Kidney epithelial cell (primary cell): Measurements from ENCODE around the gene LINC01488. TPM values are rescaled to one million over a fixed set of nuclear protein-coding genes. Genes with fewer than 3 reads are reported as not detected.

Experiments
- DNase-seq: peaks from one replicate; pipeline ENCODE4 v3.0.0-alpha.2; 2010; ENCODE audit warnings: low read depth
- H3K27me3 ChIP-seq: 2 replicates; pipeline ENCODE4 v1.6.0; 2011; ENCODE audit warnings: low read length; ENCODE audit not compliant: control insufficient read depth, insufficient read depth
- H3K36me3 ChIP-seq: 2 replicates; pipeline ENCODE4 v1.5.1; 2011; ENCODE audit warnings: low read length; ENCODE audit not compliant: control insufficient read depth, insufficient read depth
- H3K4me3 ChIP-seq: 2 replicates; pipeline ENCODE4 v1.5.1; 2011; ENCODE audit warnings: low read depth, mild to moderate bottlenecking, control low read depth, low read length
- CTCF ChIP-seq: IDR thresholded peaks from 2 replicates; pipeline ENCODE4 v1.5.1; 2011; ENCODE audit warnings: mild to moderate bottlenecking, moderate library complexity, low read length, control low read depth, inconsistent platforms; ENCODE audit not compliant: insufficient read depth, poor library complexity, severe bottlenecking
- total RNA-seq: library from RNA; depleted of rRNA; stranded (reverse); fragments of >200 nt; gene quantifications from 2 replicates; pipeline ENCODE4 v1.2.3, GENCODE V29; 2015

The LINC01488 gene
- total RNA-seq, 1 donor from 2014 or later: not detected

DNA sequence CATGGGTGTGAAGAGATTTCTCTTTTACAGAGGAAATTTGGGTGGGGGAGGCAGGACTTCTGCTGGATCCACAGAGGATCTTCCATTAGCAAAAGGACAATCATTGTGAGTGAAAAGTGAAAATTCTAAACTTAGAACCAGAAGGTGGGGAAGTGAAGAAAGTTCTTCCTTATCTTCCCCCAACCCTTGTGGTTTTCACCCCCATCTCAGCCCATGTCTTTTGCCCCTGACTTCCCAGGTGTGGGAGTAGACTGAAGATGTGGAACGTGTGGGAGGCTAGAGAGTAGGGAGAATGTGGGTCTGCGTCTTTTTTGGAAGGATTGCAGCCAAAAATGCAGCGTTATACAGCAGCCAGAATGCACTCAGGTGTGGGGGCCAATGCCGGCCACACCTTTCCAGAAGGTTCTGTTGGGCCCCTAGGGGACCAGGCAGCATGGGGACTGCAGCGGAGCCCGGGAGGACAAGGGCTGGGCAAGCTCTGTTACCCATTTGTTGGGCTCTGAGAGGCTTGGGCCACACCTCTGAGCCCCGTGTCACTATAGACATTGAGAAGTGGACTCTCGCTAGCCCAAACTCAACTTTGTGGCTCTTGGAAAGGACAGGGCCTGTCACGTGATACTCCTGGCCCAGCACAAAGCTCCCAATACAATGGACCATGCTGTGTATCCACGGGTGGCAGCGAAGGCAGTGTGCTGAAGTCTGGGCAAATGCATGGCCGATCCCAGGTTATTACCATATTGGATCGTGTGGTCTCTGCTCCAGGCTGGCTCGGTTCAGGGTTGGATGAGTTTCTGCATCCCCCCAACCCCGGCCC lies 32.8 kb upstream of the LINC01488 start:
- no peak for TF ChIP-seq CTCF
- no peaks in the 10 kb centered on the region for H3K36me3 ChIP-seq
- DNase-seq: no peak
- H3K4me3 ChIP-seq: no peak overlapping the region
- no peaks in the 10 kb centered on the region for H3K27me3 ChIP-seq

DNA sequence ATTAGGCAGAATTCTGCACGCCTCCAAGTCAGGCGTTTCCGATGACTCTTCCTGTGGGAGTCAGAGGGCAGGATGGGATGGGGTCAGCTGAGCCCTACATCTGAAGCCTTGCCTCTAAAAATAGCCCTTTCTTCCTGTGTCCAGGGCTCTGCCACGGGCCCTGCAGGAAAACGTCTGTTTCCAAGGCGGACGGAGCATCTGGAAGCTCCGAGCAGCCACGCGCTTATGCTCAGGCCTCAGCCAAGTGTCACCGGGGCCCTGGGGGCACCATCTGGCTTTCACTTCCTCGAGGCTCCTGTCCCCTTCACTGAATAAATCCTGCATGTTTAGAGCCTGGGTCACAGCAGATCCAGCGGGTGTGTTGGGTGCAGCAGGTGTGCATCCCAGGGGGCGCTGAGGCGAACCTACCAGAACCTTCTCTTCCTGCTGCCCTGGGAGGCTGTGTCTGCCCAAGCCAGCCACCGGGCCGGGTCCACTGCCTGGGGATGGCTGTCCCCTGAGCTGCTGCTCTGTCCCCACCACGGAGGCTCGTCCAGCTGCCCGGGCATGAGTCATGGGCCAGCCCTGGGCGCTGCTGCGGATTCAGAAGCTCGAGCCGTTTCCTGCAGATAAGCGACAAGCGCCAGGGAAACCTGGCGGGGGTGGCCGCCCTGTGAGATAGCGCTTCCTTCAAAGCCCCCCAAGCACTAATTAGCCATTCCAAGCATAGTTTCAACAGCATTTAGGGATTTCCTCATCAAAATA lies 32.0 kb upstream of the LINC01488 start:
- no peak for DNase-seq
- H3K4me3 ChIP-seq: no peak overlapping the region
- no peak for TF ChIP-seq CTCF
- H3K36me3 ChIP-seq: no peaks in the 10 kb centered on the region
- H3K27me3 ChIP-seq: no peaks in the 10 kb centered on the region

- H3K4me3 ChIP-seq: no peak overlapping the region
- no peak for TF ChIP-seq CTCF
- DNase-seq: no peak
These were observed 31.2 kb upstream of the LINC01488 start for GRCh38 chr11:69450064-69450856.

DNA sequence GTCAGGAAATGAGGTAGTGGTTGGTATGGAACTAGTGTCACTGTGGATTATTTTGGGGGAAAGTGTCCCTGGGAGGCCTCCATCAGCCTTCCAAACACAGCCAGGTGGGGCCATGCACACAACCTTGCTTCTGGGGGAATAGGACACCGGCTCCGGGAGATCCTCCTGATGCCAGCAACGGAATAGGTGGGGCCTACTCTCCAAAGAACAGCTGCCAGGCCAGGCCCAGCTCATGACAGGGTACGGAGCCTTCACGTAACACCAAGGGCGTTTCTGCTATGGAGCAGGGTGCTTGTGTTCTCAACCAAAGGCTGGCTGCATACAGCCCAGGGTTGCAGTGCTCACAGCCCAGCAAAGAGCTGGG lies 30.6 kb upstream of the LINC01488 start:
- no peaks in the 10 kb centered on the region for H3K27me3 ChIP-seq
- H3K4me3 ChIP-seq: no peak overlapping the region
- H3K36me3 ChIP-seq: no peaks in the 10 kb centered on the region
- DNase-seq: no peak
- TF ChIP-seq CTCF: no peak

More at GRCh38 chr11:69450064-69450856, 31.2 kb upstream of the LINC01488 start:
- Histone ChIP-seq H3K36me3 (no peaks in the 10 kb centered on the region), H3K27me3 (no peaks in the 10 kb centered on the region)

GRCh38 chr11:69451289-69451688 lies 30.2 kb upstream of the LINC01488 start:
- H3K27me3 ChIP-seq: no peaks in the 10 kb centered on the region
- H3K4me3 ChIP-seq: no peak overlapping the region
- DNase-seq: no peak
- TF ChIP-seq CTCF: no peak
- no peaks in the 10 kb centered on the region for H3K36me3 ChIP-seq
